Smooth muscle cell (in vitro differentiated cells): ENCODE results near the gene IKZF3. TPM values are rescaled to one million over a fixed set of nuclear protein-coding genes. Genes with fewer than 3 reads are reported as not detected.

Source experiments
- DNase-seq: peaks from one replicate; lab custom pipeline; 2025; ENCODE audit not compliant: unreplicated experiment; lab: John Stamatoyannopoulos, UW
- H2AFZ ChIP-seq: fragments of 200-600 bp; sonication (generic); 2 replicates; pipeline ENCODE4 v1.6.0; 2016; ENCODE audit warnings: antibody characterized with exemption, low read depth, mild to moderate bottlenecking
- H3F3A ChIP-seq: fragments of 200-600 bp; sonication (generic); 2 replicates; pipeline ENCODE4 v1.6.0; 2017; ENCODE audit warnings: antibody characterized with exemption, low read depth
- H3K27ac ChIP-seq: fragments of 200-600 bp; sonication (generic); 2 replicates; pipeline ENCODE4 v1.5.1; 2016; ENCODE audit warnings: low read depth, mild to moderate bottlenecking
- H3K27me3 ChIP-seq: fragments of 200-600 bp; sonication (generic); 2 replicates; pipeline ENCODE4 v1.6.1; 2016; ENCODE audit warnings: low read depth, mild to moderate bottlenecking
- H3K36me3 ChIP-seq: fragments of 200-600 bp; sonication (generic); 2 replicates; pipeline ENCODE4 v1.5.1; 2016; ENCODE audit warnings: low read depth
- H3K4me1 ChIP-seq: fragments of 200-600 bp; sonication (generic); 2 replicates; pipeline ENCODE4 v1.5.1; 2016; ENCODE audit warnings: low read depth
- H3K4me2 ChIP-seq: fragments of 200-600 bp; sonication (generic); 2 replicates; pipeline ENCODE4 v1.6.0; 2016; ENCODE audit warnings: mild to moderate bottlenecking
- H3K4me3 ChIP-seq: fragments of 200-600 bp; sonication (generic); 2 replicates; pipeline ENCODE4 v1.5.1; 2016; ENCODE audit warnings: mild to moderate bottlenecking
- H3K79me2 ChIP-seq: fragments of 200-600 bp; sonication (generic); 2 replicates; pipeline ENCODE4 v1.6.0; 2016; ENCODE audit warnings: low read depth, mild to moderate bottlenecking
- H3K9ac ChIP-seq: fragments of 200-600 bp; sonication (generic); 2 replicates; pipeline ENCODE4 v1.6.0; 2016; ENCODE audit warnings: low read depth
- H3K9me3 ChIP-seq: fragments of 200-600 bp; sonication (generic); replicated peaks from 2 replicates; pipeline ENCODE4 v1.5.1; 2016; ENCODE audit warnings: low read depth
- H4K20me1 ChIP-seq: fragments of 200-600 bp; sonication (generic); 2 replicates; pipeline ENCODE4 v1.6.0; 2016; ENCODE audit warnings: low read depth
- CTCF ChIP-seq: fragments of 200-600 bp; sonication (generic); IDR thresholded peaks from 2 replicates; pipeline ENCODE4 v1.5.1; 2017; ENCODE audit warnings: borderline replicate concordance, mild to moderate bottlenecking, antibody characterized with exemption; ENCODE audit not compliant: insufficient read depth, poor library complexity, severe bottlenecking
- WGBS: methylation state at CpG from one replicate; pipeline ENCODE4 v1.1.7; 2016; ENCODE audit warnings: low lambda C conversion rate; 5-methylcytosine and 5-hydroxymethylcytosine counted together
- polyA plus RNA-seq: library from polyadenylated mRNA; unstranded; fragments of >200 nt; fragmentation: Nextera tagmentation; extraction: Ambion mirVana; gene quantifications from 2 replicates; pipeline ENCODE4 v1.2.1, GENCODE V29; 2016
- total RNA-seq: library from RNA; depleted of rRNA; stranded (reverse); fragments of >200 nt; gene quantifications from 2 replicates; pipeline ENCODE4 v1.2.3, GENCODE V29; 2014

The IKZF3 gene
- total and polyA plus RNA-seq, 2 experiments from 2014 or later = under 0.01 TPM; not detected in 1

- Histone ChIP-seq H3K79me2 (no peaks in the 10 kb centered on the region), H3K36me3 (no peaks in the 10 kb centered on the region), H3K9ac (no peak overlapping the region), H4K20me1 (peaks cover 3% of the 10 kb centered on the region), H3F3A (no peaks in the 10 kb centered on the region), H3K27me3 (no peaks in the 10 kb centered on the region), H3K4me1 (no peaks in the 10 kb centered on the region), H3K27ac (no peak overlapping the region), H3K4me2 (no peak overlapping the region), H2AFZ (no peak overlapping the region), H3K4me3 (no peak overlapping the region), H3K9me3 (no peaks in the 10 kb centered on the region)
- no peak for DNase-seq
- no peak for TF ChIP-seq CTCF
- WGBS = 99% methylated on average over 14 of the region's 15 CpGs
Measured at GRCh38 chr17:39716073-39716818, 147.9 kb downstream of the IKZF3 start.

GRCh38 chr17:39715375-39716072 is 148.6 kb downstream of the IKZF3 start:
- TF ChIP-seq CTCF = no peak
- no peak overlapping the region for H3K27ac ChIP-seq
- no peaks in the 10 kb centered on the region for H3K9me3 ChIP-seq
- H3K79me2 ChIP-seq = no peaks in the 10 kb centered on the region
- no peak overlapping the region for H3K9ac ChIP-seq
- no peaks in the 10 kb centered on the region for H3K36me3 ChIP-seq
- peaks cover 4% of the 10 kb centered on the region for H4K20me1 ChIP-seq
- H2AFZ ChIP-seq = no peak overlapping the region
- H3K4me3 ChIP-seq = no peak overlapping the region
- no peaks in the 10 kb centered on the region for H3K4me1 ChIP-seq
- H3K27me3 ChIP-seq = no peaks in the 10 kb centered on the region
- H3K4me2 ChIP-seq = no peak overlapping the region
- no peak for DNase-seq
- WGBS = 98% methylated on average over 18 of the region's 18 CpGs
- no peaks in the 10 kb centered on the region for H3F3A ChIP-seq

- Histone ChIP-seq H3K4me3 (no peak overlapping the region), H3K36me3 (no peaks in the 10 kb centered on the region), H3K27ac (no peak overlapping the region), H2AFZ (no peak overlapping the region), H3K79me2 (no peaks in the 10 kb centered on the region), H3K27me3 (no peaks in the 10 kb centered on the region), H3K4me1 (no peaks in the 10 kb centered on the region), H3K9ac (no peak overlapping the region), H4K20me1 (peaks cover 7% of the 10 kb centered on the region), H3F3A (no peaks in the 10 kb centered on the region), H3K4me2 (no peak overlapping the region), H3K9me3 (no peaks in the 10 kb centered on the region)
- TF ChIP-seq CTCF = no peak
- no peak for DNase-seq
- WGBS = 100% methylated on average over 4 of the region's 4 CpGs
Measured at GRCh38 chr17:39714234-39714633, 149.9 kb downstream of the IKZF3 start.
